ENCODE results near the gene HMX1.

GRCh38 chr4:8898419-8898818, 26.8 kb upstream of the HMX1 start:
- no peak for TF ChIP-seq CTCF (IDR thresholded peaks at IDR 0.05; ENCODE audit: insufficient read depth, low read length)
- TF ChIP-seq GABPA (IDR thresholded peaks at IDR 0.05; ENCODE audit: low read depth): no peak
- no peak for TF ChIP-seq REST (IDR thresholded peaks at IDR 0.05; ENCODE audit: insufficient replicate concordance, low read depth)
